Stimulated activated CD8-positive, alpha-beta memory T cell treated with anti-CD3 and anti-CD28 coated beads, Interleukin-15, amount 100 ng/mL, for 24 hours (primary cell): Measurements from ENCODE around the gene SETBP1.

Experiments used
- DNase-seq: peaks from one replicate; pipeline ENCODE4 v3.0.0-alpha.2; 2020; ENCODE audit warnings: low read depth

Gene SETBP1

DNA sequence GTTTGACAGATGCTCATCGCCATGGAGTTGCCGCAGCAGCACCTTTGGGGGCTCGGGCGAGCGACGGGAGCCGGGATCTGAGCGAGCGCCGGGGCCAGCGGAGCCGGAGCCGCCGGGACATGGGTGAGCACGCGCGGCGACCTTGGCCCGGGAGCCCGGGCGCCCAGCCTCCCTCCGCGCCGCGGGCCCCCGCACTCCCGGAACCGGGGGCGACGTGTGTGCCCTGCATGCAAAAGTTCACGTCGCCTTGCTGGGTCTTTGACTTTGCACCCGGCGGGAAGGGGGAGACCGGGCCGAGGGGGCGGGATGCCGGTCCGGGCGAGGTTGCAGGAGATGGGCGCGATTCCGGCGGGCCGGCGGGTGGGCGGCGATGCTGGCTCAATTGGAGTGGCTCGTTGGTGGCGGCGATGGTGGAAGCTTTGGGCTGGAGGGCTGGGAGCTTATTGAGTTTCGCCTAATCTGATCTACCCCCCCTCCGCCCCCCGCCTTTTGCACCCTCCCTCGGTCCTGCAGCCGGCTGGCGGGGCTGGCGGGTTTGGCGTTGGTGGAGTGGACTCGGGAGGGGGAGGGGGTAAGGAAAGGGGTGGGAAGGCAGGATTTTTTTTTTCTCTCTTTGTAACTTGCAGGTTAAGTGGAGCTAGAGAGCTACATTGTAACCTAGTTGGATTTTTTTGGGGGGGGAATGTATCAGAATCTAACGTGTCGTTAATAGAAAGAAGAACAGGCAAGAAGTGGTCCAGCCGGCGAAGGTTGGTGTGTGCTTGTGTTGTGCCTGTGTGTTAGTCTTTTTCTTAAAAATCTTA, at the start of gene SETBP1:
TSS of gene SETBP1 (plus strand) at position 616 of the 803 bp plus-strand sequence. CDS start 20,459 bp downstream, outside the sequence.
- DNase-seq: peak; percentile 10

DNA sequence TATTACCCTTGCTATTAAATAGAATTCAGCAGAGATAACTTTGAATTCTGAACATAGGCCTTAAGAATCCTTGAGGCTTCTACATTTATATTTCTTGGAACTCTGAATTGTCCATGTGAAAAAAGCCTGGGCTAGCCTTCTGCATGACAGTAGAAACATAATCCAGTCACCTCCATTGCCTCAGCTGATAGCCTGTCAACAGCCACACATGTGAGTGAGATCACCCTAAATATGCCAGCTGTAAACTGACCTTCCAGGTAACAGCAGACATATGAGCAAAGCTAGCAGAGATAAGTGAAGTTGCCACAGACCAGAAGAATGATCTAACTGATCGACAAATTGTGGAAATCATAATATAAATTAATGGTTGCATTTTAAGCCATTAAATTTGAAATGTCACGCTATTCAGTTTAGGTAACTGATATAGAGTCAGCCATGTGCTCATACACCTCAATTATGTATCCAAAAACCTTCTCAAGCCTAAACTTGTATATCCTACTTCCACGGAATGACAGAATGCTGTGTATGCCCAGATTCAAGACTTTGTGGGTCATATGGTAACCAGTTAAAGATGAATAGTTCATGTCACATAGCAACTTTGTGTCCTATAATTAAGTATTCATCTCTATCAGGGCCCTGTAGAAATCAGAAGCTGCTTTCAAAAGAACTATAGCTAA, 48.1 kb upstream of the SETBP1 start:
- no peak for DNase-seq

DNA sequence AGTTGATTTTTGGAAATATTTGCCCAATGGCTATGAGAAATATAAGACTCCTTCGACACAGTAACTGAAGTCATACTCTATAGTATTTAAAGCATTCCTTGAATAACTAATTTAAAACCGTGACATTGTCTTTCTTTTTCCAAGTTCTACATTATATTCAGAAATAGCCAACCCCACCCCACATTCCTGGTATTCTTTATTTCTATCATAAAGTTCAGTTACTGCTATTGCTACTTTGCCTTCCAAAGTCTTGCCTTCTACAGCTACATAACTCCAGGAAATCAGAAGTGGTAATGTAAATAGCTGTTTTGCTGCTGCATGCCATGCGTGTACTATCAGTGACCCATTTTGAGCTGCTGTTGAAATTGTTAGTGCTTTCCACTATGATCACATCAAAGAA, 45.1 kb upstream of the SETBP1 start:
- no peak for DNase-seq

DNA sequence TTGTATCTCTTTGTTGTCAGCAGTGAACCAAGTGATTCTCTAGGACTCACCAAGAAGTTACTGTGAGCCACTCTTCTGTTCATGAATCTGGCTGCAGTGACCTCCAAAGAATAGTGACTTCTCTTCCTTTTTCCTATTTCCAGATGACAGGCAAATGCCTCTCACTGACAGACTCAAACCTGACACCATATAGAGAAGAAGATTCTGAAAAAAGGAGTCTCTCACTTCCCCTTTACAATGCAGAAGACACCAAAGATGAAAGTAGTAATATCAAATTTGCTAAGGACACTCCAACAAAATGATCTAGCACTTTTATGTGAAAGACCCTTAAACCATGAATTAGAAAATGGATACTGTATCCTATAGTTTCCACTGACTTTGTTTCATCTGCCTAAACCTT, 44.4 kb upstream of the SETBP1 start:
- no peak for DNase-seq

DNA sequence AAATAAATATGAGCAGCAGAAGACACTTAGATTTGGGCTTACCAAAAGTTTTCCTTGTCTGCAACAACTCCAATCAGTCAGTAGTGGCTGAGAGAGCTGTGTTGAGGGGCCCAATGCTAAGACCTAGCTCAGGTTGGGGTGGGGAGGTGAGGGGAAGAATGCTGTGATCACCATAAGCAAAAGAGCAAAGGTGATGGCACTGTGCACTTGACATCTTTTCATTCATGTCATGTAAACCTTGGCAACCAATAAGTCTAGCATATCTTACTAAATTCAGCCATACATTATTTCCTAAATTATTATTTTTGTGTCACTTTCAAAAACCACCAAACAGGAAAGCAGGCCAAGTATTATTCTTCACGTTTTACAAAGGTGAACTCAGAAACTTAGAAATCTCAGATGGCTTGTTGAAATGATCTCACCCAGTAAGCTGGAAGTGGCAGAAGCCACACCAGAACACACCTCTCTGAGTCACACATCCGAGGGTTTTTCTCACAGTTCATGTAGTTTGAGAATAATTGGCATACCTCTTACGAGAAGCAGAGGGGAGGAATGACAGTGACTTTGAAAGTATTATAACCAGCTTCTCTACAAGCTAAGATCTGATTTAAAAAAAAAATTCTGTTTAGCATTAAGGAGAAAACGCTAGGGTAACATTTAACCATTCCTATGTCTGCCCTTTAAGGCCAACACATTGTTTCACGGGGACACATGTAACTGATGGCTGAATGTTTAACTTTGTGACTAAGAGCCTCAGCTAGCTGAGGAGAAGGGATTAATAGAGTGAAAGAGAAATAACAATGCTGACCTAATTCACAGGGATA, 43.3 kb upstream of the SETBP1 start:
- no peak for DNase-seq

DNA sequence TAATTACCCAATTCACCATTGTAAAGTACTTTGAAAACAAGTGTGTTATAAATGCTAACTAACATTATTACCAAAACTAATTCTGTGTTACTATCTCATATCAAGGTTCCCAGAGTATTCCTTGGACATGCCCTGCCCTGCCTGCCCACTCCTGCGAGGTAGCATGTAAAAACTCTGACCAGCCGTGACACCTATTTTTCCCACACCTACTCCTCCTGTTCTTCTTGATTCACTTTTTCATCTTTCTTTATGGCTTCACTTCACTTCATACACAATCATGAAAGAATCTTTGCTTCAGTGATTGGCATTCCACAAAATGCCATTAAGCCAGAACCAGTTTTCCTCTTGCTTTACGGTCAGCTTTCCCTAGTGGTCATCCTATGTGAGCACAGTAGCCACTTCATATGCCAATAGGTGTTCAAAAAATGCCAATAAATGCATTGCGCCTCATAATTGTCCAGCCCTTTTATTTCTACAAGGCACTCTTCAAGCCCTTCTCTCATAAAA, 42.6 kb upstream of the SETBP1 start:
- no peak for DNase-seq

DNA sequence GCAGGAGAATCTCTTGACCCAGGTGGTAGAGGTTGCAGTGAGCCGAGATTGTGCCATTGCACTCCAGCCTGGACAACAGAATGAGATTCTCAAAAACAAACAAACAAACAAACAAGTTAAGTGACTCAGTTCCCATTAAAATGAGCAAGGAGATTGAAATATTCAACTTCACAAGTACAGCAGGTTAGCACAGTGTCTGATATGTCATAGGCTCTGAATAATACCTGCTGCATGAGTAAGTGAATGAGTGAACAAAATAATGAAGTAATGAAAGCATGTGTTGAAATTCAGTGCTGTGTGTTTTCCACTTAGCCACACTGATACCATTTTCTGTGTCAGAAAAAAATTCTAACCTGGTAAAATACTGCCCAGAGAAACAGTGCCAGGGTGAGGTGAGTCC, 41.9 kb upstream of the SETBP1 start:
- no peak for DNase-seq

DNA sequence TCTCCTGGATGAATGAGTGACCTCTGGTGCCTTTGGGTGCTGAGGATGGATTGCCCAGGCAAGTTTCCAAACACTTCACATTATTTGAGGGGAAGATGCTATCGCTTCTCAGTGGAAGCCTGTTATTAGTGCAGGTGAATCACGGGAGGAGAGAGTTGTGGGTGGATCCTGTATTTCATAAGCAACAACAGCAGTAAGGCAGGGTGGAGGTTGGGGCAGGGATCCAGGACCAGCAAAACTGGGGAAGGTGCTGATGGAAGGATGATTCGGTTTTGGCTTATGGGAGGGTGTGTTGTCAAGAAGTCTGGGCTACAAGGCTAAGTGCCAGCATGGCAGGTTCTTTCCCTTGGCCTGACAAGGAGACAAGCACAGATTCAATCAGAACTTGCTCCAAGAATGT, 37.7 kb upstream of the SETBP1 start:
- no peak for DNase-seq

DNA sequence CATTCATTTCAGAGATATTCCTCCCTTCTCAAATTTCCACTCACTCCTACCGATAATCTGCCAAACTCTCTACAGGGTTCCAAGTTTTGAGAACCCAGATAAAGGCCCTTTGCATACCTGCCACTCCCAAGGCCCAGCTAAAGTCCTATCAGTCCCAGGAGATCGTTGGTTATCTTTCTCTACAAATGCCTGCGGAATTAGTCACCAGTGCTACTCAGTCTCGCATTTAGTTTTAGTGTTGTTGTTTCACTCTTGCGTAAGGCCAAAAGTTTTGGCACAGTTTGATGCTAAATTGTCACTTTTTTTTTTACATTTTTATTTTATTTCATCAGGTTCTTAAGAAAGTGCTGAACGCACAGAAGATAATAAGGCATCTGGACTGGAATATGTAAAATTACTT, 29.2 kb upstream of the SETBP1 start:
- DNase-seq: no peak

DNA sequence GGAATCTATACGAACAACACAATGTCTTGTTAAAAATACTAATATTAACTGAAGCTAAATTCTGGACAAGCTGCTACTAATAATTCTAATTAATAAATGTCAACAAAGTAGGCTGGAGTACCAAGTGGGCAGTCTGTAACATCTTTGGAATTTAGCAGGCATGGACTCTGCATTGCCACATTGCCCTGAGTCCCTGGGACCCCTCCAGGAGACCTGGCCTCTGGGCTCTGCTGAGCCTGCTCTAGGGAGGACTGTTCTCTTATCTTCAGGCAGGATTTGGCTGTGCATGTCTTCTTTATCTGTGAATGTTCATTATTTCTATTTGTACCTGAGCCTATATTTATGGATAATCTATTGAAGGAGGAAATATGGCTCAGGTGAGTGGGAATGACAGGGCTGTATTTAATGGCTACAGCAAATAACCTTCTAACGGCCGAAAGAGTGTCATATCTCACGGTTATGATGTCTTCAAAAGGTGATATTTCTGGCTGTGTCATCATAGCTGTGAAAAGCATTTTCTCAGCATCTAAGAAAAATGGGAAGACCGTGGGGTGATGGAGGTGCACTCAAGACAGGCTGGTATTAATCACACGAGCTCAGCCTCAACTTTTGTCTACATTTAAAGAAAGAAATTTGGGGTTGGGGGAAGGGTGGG, 28.6 kb upstream of the SETBP1 start:
- DNase-seq: no peak

DNA sequence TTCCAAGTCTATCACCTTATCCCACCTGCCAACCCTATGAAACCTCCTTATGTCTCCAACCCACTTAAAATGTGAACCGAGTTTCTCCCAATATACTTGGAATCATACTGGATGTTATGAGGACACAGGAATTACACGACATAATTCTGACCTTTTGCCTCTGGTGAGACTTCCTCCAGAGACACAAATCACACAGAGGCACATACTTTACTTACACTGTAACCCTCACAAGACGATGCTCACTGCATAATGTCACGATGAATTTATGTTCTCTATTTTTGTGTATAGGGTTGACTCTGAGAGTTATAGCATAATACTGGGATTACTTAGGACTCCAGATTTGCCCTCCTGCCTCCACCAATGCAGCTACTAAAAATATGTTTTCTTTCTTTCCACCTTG, 28.0 kb upstream of the SETBP1 start:
- no peak for DNase-seq

DNA sequence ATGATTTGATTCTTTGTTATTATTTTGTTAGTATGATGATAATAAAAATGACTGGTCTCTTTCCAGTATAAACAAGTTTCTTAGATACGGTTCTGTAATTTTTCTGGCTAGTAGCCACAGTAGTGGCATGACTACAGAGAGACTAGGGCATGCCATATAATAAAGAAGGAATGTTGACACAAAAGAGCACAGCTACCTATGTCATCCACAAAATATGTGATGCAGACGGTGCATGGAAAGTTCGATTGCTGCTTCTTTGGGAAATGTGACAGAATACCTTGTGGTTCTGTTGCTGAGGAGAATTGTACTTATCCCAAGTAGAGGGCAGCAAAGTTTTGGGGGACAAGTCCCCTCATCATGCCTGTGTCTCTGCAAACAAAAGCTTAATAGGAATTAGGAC, 26.1 kb upstream of the SETBP1 start:
- DNase-seq: no peak

DNA sequence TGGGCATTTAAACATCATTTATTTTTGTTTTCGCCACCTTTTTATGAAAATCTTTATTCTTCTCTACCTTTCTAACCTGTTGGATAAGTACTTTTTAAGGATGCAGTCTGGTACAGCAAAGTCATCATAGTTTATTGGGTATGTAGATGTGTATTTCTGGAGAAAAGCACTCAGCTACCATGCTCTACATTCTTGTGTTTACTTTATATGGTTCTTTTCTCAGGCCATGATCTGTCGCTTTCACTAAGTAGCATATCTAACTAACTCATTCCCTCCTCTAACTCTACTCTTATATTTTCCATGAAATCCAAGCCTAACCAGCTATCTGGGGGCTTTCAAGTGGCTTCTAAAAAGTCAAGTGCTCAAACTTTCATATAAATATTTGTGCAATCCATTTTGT, 25.3 kb upstream of the SETBP1 start:
- DNase-seq: no peak

DNA sequence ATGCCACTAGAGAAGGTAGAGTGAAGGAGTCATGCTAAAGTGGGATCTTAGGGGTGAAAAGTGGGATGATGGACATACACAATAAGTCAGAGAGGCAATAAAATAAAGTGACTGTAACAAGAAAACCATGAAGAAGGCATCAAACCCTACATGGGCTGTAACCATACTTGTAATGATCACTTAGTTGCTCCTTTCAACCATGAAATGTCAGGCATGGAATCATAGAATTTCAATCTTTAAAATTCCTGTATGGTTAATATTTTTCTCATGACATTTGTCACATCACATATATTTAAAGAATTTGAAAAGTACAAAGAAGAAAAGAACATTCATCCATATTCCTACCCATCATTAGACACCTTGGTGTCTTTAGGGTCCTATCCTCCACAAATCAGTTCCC, 20.9 kb upstream of the SETBP1 start:
- no peak for DNase-seq

DNA sequence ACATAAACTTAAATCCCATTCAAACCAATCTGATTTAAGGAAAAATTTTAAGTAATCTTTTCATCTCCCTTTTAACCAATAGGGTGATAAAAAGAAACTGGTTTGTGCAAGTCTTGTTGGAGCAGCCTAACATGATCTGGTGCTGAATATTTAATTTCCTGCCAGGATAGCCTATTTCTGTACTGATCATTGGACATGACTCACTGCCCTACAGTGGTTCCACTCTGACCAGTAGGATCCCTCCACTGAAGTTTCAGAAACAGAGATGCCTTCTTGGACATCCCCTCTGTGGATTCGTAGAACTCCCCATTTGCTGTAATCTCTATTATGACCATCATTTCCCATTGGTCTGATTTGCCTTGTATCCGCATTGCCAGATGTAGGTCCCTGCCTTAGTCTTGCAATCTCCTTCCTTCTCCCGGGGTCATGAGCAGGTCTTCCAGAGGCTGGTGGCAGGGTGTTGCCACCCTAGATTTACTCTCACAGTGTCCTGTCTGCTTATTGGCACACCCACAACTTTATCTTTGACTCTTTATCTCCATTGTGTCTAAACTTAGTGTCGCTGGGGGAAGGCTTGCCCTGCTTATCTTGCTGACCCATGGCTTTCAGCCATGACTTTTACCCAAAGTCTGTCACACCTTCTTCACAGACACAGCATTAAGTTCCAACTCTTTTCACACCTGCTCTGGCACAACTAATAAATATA, 12.3 kb upstream of the SETBP1 start:
- no peak for DNase-seq

DNA sequence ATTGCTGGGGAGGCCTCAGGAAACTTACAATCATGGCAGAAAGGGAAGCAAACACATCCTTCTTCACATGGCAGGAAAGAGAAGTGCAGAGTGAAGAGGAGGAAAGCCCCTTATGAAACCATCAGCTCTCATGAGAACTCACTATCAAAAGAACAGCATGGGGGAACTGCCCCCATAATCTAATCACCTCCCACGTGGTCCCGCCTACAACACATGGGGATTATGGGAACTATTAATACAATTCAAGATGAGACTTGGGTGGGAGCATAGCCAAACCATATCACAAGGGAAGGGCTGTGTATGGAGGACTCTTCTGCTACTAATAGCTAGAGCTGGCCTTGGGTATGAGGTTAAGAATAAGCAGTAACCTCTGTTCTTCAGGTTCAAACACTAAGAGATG, 8.8 kb upstream of the SETBP1 start:
- no peak for DNase-seq

DNA sequence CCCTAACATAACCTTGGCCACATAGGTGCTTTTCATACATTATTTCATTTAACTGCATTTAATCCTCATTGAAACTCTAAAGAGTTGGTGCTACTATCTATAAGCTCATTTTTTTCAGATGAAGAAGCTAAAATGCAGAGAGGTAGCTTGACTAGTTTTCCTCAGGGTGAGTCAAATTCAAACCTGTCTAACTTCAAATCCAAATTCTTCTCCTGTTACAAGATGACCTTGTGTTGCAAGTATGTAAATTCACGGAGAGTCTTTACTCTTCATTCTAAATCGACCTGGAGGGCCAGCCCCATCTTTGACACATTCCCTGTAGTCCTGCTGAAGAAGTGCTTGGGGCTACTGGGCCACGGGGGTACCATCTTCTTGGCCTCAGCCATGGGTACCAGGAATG, 8.2 kb upstream of the SETBP1 start:
- no peak for DNase-seq

DNA sequence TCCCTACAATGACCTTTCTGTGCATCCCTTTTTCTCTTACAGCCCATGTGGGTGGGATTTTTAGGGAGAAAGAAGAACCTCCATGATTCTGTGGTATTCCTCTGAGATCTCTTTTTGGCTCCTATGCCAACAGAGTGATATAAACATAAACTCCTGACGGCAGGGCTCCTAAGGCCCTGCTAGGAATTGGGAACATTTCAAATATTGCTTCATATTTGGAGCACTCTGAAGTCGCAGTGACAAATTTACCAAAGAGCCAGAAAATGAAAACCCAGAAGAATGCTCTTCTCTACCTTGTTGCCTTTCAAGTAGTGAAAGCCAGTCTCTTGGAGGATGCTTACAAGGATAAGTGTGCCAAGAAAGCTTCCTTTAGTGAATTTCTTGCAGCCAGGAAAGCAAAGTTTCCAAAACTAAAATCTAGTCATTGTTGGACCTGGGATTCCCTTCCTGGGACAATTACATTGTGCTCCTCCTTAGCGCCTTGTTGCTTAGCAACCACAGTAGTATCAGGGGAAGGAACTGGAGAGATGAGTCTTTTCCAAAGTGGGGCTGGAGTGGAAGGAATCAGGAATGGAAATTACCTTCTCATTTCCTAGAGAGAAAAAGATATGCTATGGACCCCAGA, 7.3 kb upstream of the SETBP1 start:
- DNase-seq: no peak

DNA sequence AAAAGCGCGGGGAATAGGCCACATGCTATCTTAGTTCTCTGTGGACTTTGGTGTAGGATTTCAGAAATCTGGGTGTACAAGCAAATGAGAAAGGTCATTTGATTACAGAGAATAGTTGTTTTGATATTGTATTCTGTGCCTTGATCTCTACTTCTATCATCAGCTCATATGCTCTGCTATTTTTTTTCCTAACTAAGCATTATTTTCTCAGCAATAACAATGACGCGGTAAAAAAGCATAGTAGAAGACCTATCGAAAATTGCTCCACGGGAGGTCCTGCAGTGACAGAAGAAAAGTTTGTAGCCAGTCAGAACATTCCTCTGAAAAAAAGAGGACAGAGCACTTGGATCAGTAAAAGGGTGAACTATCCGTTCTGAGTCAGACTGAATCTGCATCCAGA, 2.8 kb upstream of the SETBP1 start:
- no peak for DNase-seq

DNA sequence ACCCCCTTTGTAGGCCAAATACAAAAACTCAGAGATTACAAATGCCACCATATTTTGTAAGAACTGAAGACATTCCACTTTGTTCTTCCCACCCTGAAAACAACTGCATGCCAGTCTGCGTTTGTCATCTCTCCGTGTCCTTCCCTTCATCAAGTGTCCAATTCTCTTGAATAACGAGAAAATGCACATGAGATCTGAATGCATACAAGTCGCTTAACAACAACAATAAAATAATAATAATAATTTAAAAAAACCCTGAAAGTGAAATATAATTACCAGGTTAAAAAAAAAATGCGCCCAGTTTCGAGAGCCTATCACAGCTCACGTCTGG, 2.0 kb upstream of the SETBP1 start:
- DNase-seq: no peak
